Measurements from ENCODE around the gene C2orf66.

C2orf66 gene

DNA sequence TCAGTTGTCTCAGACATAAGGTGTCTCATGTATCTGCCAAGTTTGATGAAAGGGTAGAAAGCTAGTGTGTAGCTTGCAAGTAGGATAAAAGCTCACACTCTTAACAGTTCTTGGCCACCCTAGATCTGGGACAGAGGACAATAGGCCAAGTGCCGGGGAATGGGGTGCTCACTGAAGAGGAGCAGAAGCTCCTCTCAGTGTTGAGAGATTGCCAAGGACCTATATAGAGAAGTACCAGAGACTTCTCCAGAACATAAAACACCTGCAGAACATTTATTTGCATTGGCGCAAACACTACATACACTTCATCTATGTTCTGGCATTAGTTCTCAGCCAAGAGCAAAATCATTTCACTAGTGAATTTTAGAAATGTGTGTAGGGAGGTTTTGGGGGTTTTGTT lies 6.8 kb downstream of the C2orf66 start:
- Histone ChIP-seq H2BK12ac (ENCODE audit: low read length) (no peak overlapping the region), H3K9ac (ENCODE audit: low read depth, low read length, poor library complexity) (no peak overlapping the region), H2AFZ (ENCODE audit: low read length) (peak overlapping the region; percentile 69), H2AK5ac (ENCODE audit: low read depth, low read length) (no peak overlapping the region), H4K8ac (ENCODE audit: low read depth, low read length) (no peak overlapping the region), H3K4me3 (ENCODE audit: low read length in 2 of 2) (no peak overlapping the region), H3K27me3 (ENCODE audit: control insufficient read depth in 3 of 3, insufficient read depth in 3 of 3, low read depth in 1 of 3, low read length in 3 of 3) (no peaks in the 10 kb centered on the region), H2BK120ac (ENCODE audit: low read depth, low read length) (no peak overlapping the region), H3K27ac (replicated peaks; ENCODE audit: low read length) (no peak overlapping the region), H3K4me2 (ENCODE audit: insufficient read depth, low read length, poor library complexity, severe bottlenecking) (no peak overlapping the region), H3K4me1 (ENCODE audit: control insufficient read depth in 2 of 2, insufficient read depth in 1 of 2, low read depth in 1 of 2, low read length in 2 of 2) (no peaks in the 10 kb centered on the region), H3K9me3 (replicated peaks in 1 of 2; ENCODE audit: control insufficient read depth in 2 of 2, insufficient read depth in 1 of 2, low read depth in 1 of 2, low read length in 2 of 2) (no peaks in the 10 kb centered on the region), H4K91ac (ENCODE audit: low read depth, low read length, poor library complexity) (no peak overlapping the region), H3K23ac (ENCODE audit: low read depth, low read length, poor library complexity) (no peak overlapping the region), H3K36me3 (replicated peaks in 1 of 2; ENCODE audit: control insufficient read depth in 2 of 2, insufficient read depth in 2 of 2, low read length in 2 of 2) (peaks cover 0 to 8% of the 10 kb centered on the region in 2 donors), H3K79me1 (ENCODE audit: low read depth, low read length) (no peaks in the 10 kb centered on the region), H2BK5ac (ENCODE audit: low read length) (no peak overlapping the region), H3K18ac (ENCODE audit: low read length) (no peak overlapping the region), H2BK15ac (ENCODE audit: low read length) (no peak overlapping the region), H3K4ac (ENCODE audit: low read length) (no peak overlapping the region), H3K14ac (ENCODE audit: low read length) (no peak overlapping the region)
- no peak for DNase-seq (ENCODE audit: low spot score)
- no CpG with 5 or more reads among the region's 2 CpGs for WGBS, 2 donors (ENCODE audit: extremely low coverage in 2 of 2, insufficient read length in 2 of 2, insufficient replicate concordance in 1 of 2)

DNA sequence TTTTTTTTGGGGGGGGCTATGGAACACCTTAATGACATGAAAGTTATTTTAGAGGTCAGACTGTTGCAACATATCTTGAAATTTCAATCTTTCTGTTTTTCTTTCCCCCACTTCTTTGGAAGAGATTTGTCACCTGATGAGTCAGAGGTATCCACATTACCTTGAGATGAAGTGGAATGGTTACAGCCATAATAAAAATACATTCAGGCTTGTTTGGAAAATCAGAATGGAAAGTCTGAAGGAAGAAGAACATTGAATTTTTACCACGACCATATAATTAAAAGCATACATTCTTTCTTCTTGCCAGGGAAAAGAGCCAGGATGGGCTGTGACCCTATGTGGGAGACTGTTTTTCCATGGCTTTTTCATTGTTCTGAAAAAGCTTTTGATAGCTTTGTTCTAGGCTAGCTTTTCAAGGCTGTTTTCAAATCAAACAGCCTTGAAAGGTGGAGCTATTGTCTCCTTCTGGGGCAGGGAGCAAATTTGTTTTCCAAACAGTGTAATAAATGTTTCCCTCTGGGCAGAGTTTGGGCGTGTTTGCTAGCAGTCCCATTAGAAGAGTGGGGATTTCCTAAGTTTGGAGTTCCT lies 7.4 kb downstream of the C2orf66 start:
- H3K79me1 ChIP-seq (ENCODE audit: low read depth, low read length): no peaks in the 10 kb centered on the region
- H2BK5ac ChIP-seq (ENCODE audit: low read length): no peak overlapping the region
- H2AFZ ChIP-seq (ENCODE audit: low read length): peak overlapping the region; percentile 69
- no peak overlapping the region for H3K18ac ChIP-seq (ENCODE audit: low read length)
- WGBS, 2 donors (ENCODE audit: extremely low coverage in 2 of 2, insufficient read length in 2 of 2, insufficient replicate concordance in 1 of 2): no CpG with 5 or more reads among the region's 2 CpGs
- H3K4me1 ChIP-seq (ENCODE audit: control insufficient read depth in 2 of 2, insufficient read depth in 1 of 2, low read depth in 1 of 2, low read length in 2 of 2): no peaks in the 10 kb centered on the region
- H3K27me3 ChIP-seq (ENCODE audit: control insufficient read depth in 3 of 3, insufficient read depth in 3 of 3, low read depth in 1 of 3, low read length in 3 of 3): no peaks in the 10 kb centered on the region
- no peak overlapping the region for H3K4ac ChIP-seq (ENCODE audit: low read length)
- peaks cover 3 to 14% of the 10 kb centered on the region in 2 donors for H3K36me3 ChIP-seq (replicated peaks in 1 of 2; ENCODE audit: control insufficient read depth in 2 of 2, insufficient read depth in 2 of 2, low read length in 2 of 2)
- H3K9ac ChIP-seq (ENCODE audit: low read depth, low read length, poor library complexity): no peak overlapping the region
- no peak overlapping the region for H2BK12ac ChIP-seq (ENCODE audit: low read length)
- no peak overlapping the region for H2AK5ac ChIP-seq (ENCODE audit: low read depth, low read length)
- no peak overlapping the region for H3K4me2 ChIP-seq (ENCODE audit: insufficient read depth, low read length, poor library complexity, severe bottlenecking)
- no peak overlapping the region for H2BK120ac ChIP-seq (ENCODE audit: low read depth, low read length)
- no peak overlapping the region for H3K23ac ChIP-seq (ENCODE audit: low read depth, low read length, poor library complexity)
- H4K8ac ChIP-seq (ENCODE audit: low read depth, low read length): no peak overlapping the region
- H4K91ac ChIP-seq (ENCODE audit: low read depth, low read length, poor library complexity): no peak overlapping the region
- no peaks in the 10 kb centered on the region for H3K9me3 ChIP-seq (replicated peaks in 1 of 2; ENCODE audit: control insufficient read depth in 2 of 2, insufficient read depth in 1 of 2, low read depth in 1 of 2, low read length in 2 of 2)
- H2BK15ac ChIP-seq (ENCODE audit: low read length): no peak overlapping the region
- no peak overlapping the region for H3K4me3 ChIP-seq (ENCODE audit: low read length in 2 of 2)
- no peak overlapping the region for H3K27ac ChIP-seq (replicated peaks; ENCODE audit: low read length)
- no peak for DNase-seq (ENCODE audit: low spot score)
- no peak overlapping the region for H3K14ac ChIP-seq (ENCODE audit: low read length)

GRCh38 chr2:196798980-196799379 lies 10.2 kb downstream of the C2orf66 start:
- Histone ChIP-seq H2AK5ac (ENCODE audit: low read depth, low read length) (no peak overlapping the region), H3K9me3 (replicated peaks in 1 of 2; ENCODE audit: control insufficient read depth in 2 of 2, insufficient read depth in 1 of 2, low read depth in 1 of 2, low read length in 2 of 2) (no peaks in the 10 kb centered on the region), H3K4me2 (ENCODE audit: insufficient read depth, low read length, poor library complexity, severe bottlenecking) (peak overlapping the region; percentile 66), H4K91ac (ENCODE audit: low read depth, low read length, poor library complexity) (no peak overlapping the region), H3K27ac (replicated peaks; ENCODE audit: low read length) (no peak overlapping the region), H3K4ac (ENCODE audit: low read length) (no peak overlapping the region), H3K4me1 (ENCODE audit: control insufficient read depth in 2 of 2, insufficient read depth in 1 of 2, low read depth in 1 of 2, low read length in 2 of 2) (no peaks in the 10 kb centered on the region), H2BK12ac (ENCODE audit: low read length) (no peak overlapping the region), H3K14ac (ENCODE audit: low read length) (no peak overlapping the region), H2BK5ac (ENCODE audit: low read length) (no peak overlapping the region), H2BK15ac (ENCODE audit: low read length) (no peak overlapping the region), H3K18ac (ENCODE audit: low read length) (no peak overlapping the region), H2AFZ (ENCODE audit: low read length) (peak overlapping the region; percentile 95), H3K9ac (ENCODE audit: low read depth, low read length, poor library complexity) (no peak overlapping the region), H2BK120ac (ENCODE audit: low read depth, low read length) (no peak overlapping the region), H3K36me3 (replicated peaks in 1 of 2; ENCODE audit: control insufficient read depth in 2 of 2, insufficient read depth in 2 of 2, low read length in 2 of 2) (peaks cover 10 to 38% of the 10 kb centered on the region in 2 donors), H3K4me3 (ENCODE audit: low read length in 2 of 2) (peak overlapping the region; percentile 72 to 95), H3K23ac (ENCODE audit: low read depth, low read length, poor library complexity) (no peak overlapping the region), H3K27me3 (ENCODE audit: control insufficient read depth in 3 of 3, insufficient read depth in 3 of 3, low read depth in 1 of 3, low read length in 3 of 3) (no peaks in the 10 kb centered on the region), H3K79me1 (ENCODE audit: low read depth, low read length) (peaks cover 2% of the 10 kb centered on the region), H4K8ac (ENCODE audit: low read depth, low read length) (no peak overlapping the region)
- DNase-seq (ENCODE audit: low spot score): peak; percentile 1
- no CpG with 5 or more reads among the region's 10 CpGs for WGBS, 2 donors (ENCODE audit: extremely low coverage in 2 of 2, insufficient read length in 2 of 2, insufficient replicate concordance in 1 of 2)

GRCh38 chr2:196792865-196793264 lies 16.3 kb downstream of the C2orf66 start:
- no CpG with 5 or more reads among the region's 3 CpGs for WGBS, 2 donors (ENCODE audit: extremely low coverage in 2 of 2, insufficient read length in 2 of 2, insufficient replicate concordance in 1 of 2)

More at GRCh38 chr2:196792865-196793264, 16.3 kb downstream of the C2orf66 start:
- DNase-seq (ENCODE audit: low spot score): no peak
- Histone ChIP-seq H4K91ac (ENCODE audit: low read depth, low read length, poor library complexity) (no peak overlapping the region), H3K9me3 (replicated peaks in 1 of 2; ENCODE audit: control insufficient read depth in 2 of 2, insufficient read depth in 1 of 2, low read depth in 1 of 2, low read length in 2 of 2) (no peaks in the 10 kb centered on the region), H3K9ac (ENCODE audit: low read depth, low read length, poor library complexity) (no peak overlapping the region), H4K8ac (ENCODE audit: low read depth, low read length) (no peak overlapping the region), H3K4me3 (ENCODE audit: low read length in 2 of 2) (no peak overlapping the region), H2BK12ac (ENCODE audit: low read length) (no peak overlapping the region), H3K36me3 (replicated peaks in 1 of 2; ENCODE audit: control insufficient read depth in 2 of 2, insufficient read depth in 2 of 2, low read length in 2 of 2) (peaks cover 28 to 96% of the 10 kb centered on the region in 2 donors), H2BK120ac (ENCODE audit: low read depth, low read length) (no peak overlapping the region), H3K14ac (ENCODE audit: low read length) (no peak overlapping the region), H2AFZ (ENCODE audit: low read length) (no peak overlapping the region), H2BK5ac (ENCODE audit: low read length) (no peak overlapping the region), H3K4me1 (ENCODE audit: control insufficient read depth in 2 of 2, insufficient read depth in 1 of 2, low read depth in 1 of 2, low read length in 2 of 2) (no peaks in the 10 kb centered on the region), H3K79me1 (ENCODE audit: low read depth, low read length) (peaks cover 2% of the 10 kb centered on the region), H2AK5ac (ENCODE audit: low read depth, low read length) (no peak overlapping the region), H3K27me3 (ENCODE audit: control insufficient read depth in 3 of 3, insufficient read depth in 3 of 3, low read depth in 1 of 3, low read length in 3 of 3) (no peaks in the 10 kb centered on the region), H3K23ac (ENCODE audit: low read depth, low read length, poor library complexity) (no peak overlapping the region), H3K4ac (ENCODE audit: low read length) (no peak overlapping the region), H2BK15ac (ENCODE audit: low read length) (no peak overlapping the region), H3K18ac (ENCODE audit: low read length) (no peak overlapping the region), H3K4me2 (ENCODE audit: insufficient read depth, low read length, poor library complexity, severe bottlenecking) (no peak overlapping the region), H3K27ac (replicated peaks; ENCODE audit: low read length) (no peak overlapping the region)
